MM.1S (cell line): ENCODE results near the gene FMN1.
"Not testable (repeated sequence)": the region's sequence is repeated elsewhere in the genome, so short reads cannot be mapped to it uniquely, and the experiment has no call there.

Experiments
- DNase-seq: peaks from one replicate; pipeline ENCODE4 v3.0.0-alpha.2; 2015
- H2AFZ ChIP-seq: fragments of 300-600 bp; sonication (generic); 2 replicates; pipeline ENCODE4 v1.6.0; 2016; ENCODE audit warnings: antibody characterized with exemption, low read length
- H3F3A ChIP-seq: fragments of 300-600 bp; sonication (generic); 2 replicates; pipeline ENCODE4 v1.6.1; 2016; ENCODE audit warnings: mild to moderate bottlenecking, antibody characterized with exemption, low read length, moderate library complexity, mixed read lengths; ENCODE audit not compliant: insufficient read depth
- H3K27ac ChIP-seq: fragments of 300-600 bp; sonication (generic); 2 replicates; pipeline ENCODE4 v1.5.1; 2016; ENCODE audit warnings: mild to moderate bottlenecking, low read length
- H3K27me3 ChIP-seq: fragments of 300-600 bp; sonication (generic); replicated peaks from 2 replicates; pipeline ENCODE4 v1.6.0; 2016; ENCODE audit warnings: low read length; ENCODE audit not compliant: insufficient read depth
- H3K36me3 ChIP-seq: fragments of 300-600 bp; sonication (generic); replicated peaks from 2 replicates; pipeline ENCODE4 v1.6.1; 2016; ENCODE audit warnings: mild to moderate bottlenecking, low read length, mixed read lengths; ENCODE audit not compliant: insufficient read depth
- H3K4me1 ChIP-seq: fragments of 300-600 bp; sonication (generic); 2 replicates; pipeline ENCODE4 v1.6.1; 2016; ENCODE audit warnings: low read length, mixed read lengths
- H3K4me2 ChIP-seq: fragments of 300-600 bp; sonication (generic); 2 replicates; pipeline ENCODE4 v1.6.0; 2016; ENCODE audit warnings: low read depth, low read length
- H3K4me3 ChIP-seq: fragments of 300-600 bp; sonication (generic); 2 replicates; pipeline ENCODE4 v1.5.1; 2016; ENCODE audit warnings: low read length, mixed read lengths
- H3K79me2 ChIP-seq: fragments of 300-600 bp; sonication (generic); 2 replicates; pipeline ENCODE4 v1.6.1; 2016; ENCODE audit warnings: mixed run types, low read length, mixed read lengths
- H3K9ac ChIP-seq: fragments of 300-600 bp; sonication (generic); 2 replicates; pipeline ENCODE4 v1.6.1; 2016; ENCODE audit warnings: low read length, mixed read lengths
- H3K9me2 ChIP-seq: fragments of 300-600 bp; sonication (generic); replicated peaks from 2 replicates; pipeline ENCODE4 v1.6.1; 2016; ENCODE audit warnings: mild to moderate bottlenecking, low read length, mixed read lengths; ENCODE audit not compliant: insufficient read depth
- H3K9me3 ChIP-seq: fragments of 300-600 bp; sonication (generic); replicated peaks from 2 replicates; pipeline ENCODE4 v1.6.1; 2016; ENCODE audit warnings: mild to moderate bottlenecking, low read length, mixed read lengths; ENCODE audit not compliant: insufficient read depth
- H4K20me1 ChIP-seq: fragments of 300-600 bp; sonication (generic); 2 replicates; pipeline ENCODE4 v1.6.1; 2016; ENCODE audit warnings: mild to moderate bottlenecking, low read length, moderate library complexity, mixed read lengths; ENCODE audit not compliant: insufficient read depth
- EZH2 ChIP-seq: fragments of 300-600 bp; sonication (generic); optimal IDR thresholded peaks from 2 replicates; pipeline ENCODE3; 2017; ENCODE audit warnings: low read depth, mild to moderate bottlenecking, antibody characterized with exemption, low read length, mixed read lengths
- EZH2phosphoT487 ChIP-seq: fragments of 300-600 bp; sonication (generic); IDR thresholded peaks from 2 replicates; pipeline ENCODE4 v1.6.1; 2018; ENCODE audit warnings: antibody characterized with exemption, low read length
- TF ChIP-seq, protein P1 (sequence below): fragments of 300-600 bp; sonication (generic); IDR thresholded peaks from 2 replicates; pipeline ENCODE4 v1.5.1; 2016; ENCODE audit warnings: antibody characterized with exemption, low read length, mixed read lengths

The FMN1 gene

DNA sequence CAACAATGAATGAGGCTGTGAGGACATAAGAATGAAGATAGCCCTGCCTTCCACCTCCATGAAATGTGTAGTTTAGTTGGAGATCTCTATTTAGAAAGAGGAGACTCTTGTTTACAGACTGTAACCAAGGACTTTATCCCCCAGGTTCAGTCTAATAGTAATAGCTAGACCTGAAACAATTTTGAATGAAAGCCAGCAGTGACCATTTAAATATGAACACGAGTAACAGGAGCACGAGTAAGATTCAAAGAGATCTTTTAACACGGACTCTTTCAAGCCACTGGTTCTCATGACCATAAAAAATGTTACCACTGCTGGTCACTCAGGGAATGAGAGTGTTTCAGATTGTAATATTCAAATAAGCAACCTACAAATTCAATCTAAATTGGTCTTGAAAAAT is 123.1 kb downstream of the FMN1 start:
- DNase-seq, result no peak
- peaks cover 26% of the 10 kb centered on the region for H3K4me1 ChIP-seq
- H3K79me2 ChIP-seq, result peaks cover 11% of the 10 kb centered on the region; the same call in 1 of the 2 replicates
- no peaks in the 10 kb centered on the region for H4K20me1 ChIP-seq
- no peak overlapping the region for H2AFZ ChIP-seq
- peaks cover 21% of the 10 kb centered on the region for H3F3A ChIP-seq
- H3K9me2 ChIP-seq, result no peaks in the 10 kb centered on the region
- no peaks in the 10 kb centered on the region for H3K36me3 ChIP-seq
- no peak overlapping the region for H3K4me3 ChIP-seq
- H3K4me2 ChIP-seq, result no peak overlapping the region
- TF ChIP-seq, protein P1, sequence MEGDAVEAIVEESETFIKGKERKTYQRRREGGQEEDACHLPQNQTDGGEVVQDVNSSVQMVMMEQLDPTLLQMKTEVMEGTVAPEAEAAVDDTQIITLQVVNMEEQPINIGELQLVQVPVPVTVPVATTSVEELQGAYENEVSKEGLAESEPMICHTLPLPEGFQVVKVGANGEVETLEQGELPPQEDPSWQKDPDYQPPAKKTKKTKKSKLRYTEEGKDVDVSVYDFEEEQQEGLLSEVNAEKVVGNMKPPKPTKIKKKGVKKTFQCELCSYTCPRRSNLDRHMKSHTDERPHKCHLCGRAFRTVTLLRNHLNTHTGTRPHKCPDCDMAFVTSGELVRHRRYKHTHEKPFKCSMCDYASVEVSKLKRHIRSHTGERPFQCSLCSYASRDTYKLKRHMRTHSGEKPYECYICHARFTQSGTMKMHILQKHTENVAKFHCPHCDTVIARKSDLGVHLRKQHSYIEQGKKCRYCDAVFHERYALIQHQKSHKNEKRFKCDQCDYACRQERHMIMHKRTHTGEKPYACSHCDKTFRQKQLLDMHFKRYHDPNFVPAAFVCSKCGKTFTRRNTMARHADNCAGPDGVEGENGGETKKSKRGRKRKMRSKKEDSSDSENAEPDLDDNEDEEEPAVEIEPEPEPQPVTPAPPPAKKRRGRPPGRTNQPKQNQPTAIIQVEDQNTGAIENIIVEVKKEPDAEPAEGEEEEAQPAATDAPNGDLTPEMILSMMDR, result no peak
- no peak for TF ChIP-seq EZH2phosphoT487
- no peak for TF ChIP-seq EZH2
- H3K27ac ChIP-seq, result no peak overlapping the region
- no peaks in the 10 kb centered on the region for H3K9me3 ChIP-seq
- H3K27me3 ChIP-seq, result no peaks in the 10 kb centered on the region
- no peak overlapping the region for H3K9ac ChIP-seq

- not testable (repeated sequence) for H3K27ac ChIP-seq
Observed at GRCh38 chr15:33069903-33070302, 124.6 kb downstream of the FMN1 start.

DNA sequence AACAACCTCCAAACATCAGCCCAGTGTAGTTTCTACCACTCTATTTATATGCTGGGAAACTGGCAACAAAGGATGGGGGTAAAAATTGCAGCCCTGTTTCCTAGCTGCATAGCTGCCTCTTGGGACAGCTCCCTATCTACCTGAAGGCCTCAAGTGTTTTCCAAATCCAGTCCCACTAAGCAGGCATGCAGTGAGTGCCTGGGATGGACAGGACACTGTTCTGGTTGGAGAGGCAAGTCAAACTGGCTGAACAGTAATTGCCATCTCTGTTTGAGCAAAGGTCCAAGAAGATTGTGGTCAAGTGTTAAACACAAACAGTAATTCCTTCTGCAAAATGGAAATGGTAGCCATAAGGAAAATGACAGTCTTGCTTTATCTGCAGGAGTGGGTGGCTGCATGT is 125.4 kb downstream of the FMN1 start:
- Histone ChIP-seq H3K9ac (peak overlapping the region; percentile 80), H3K27me3 (no peaks in the 10 kb centered on the region), H3K27ac (peak overlapping the region; percentile 97), H2AFZ (peak overlapping the region; percentile 22), H4K20me1 (no peaks in the 10 kb centered on the region), H3K4me1 (peaks cover 26% of the 10 kb centered on the region), H3K9me3 (no peaks in the 10 kb centered on the region), H3K4me2 (peak overlapping the region; percentile 92), H3K9me2 (no peaks in the 10 kb centered on the region), H3F3A (peaks cover 21% of the 10 kb centered on the region), H3K36me3 (no peaks in the 10 kb centered on the region), H3K4me3 (peak overlapping the region; percentile 68; the same call in 1 of the 2 replicates), H3K79me2 (peaks cover 11% of the 10 kb centered on the region; the same call in 1 of the 2 replicates)
- TF ChIP-seq EZH2, result no peak
- no peak for TF ChIP-seq EZH2phosphoT487
- TF ChIP-seq, protein P1, result no peak
- no peak for DNase-seq

More at GRCh38 chr15:33069903-33070302, 124.6 kb downstream of the FMN1 start:
- not testable (repeated sequence) for H3K4me3 ChIP-seq, DNase-seq, H3K9me2 ChIP-seq, H4K20me1 ChIP-seq, H3K27me3 ChIP-seq, H3K36me3 ChIP-seq, H3K4me2 ChIP-seq, H3K9ac ChIP-seq, H2AFZ ChIP-seq, H3K9me3 ChIP-seq
- Histone ChIP-seq H3K79me2 (peaks cover 11% of the 10 kb centered on the region; the same call in 1 of the 2 replicates), H3K4me1 (peaks cover 26% of the 10 kb centered on the region), H3F3A (peaks cover 21% of the 10 kb centered on the region)

DNA sequence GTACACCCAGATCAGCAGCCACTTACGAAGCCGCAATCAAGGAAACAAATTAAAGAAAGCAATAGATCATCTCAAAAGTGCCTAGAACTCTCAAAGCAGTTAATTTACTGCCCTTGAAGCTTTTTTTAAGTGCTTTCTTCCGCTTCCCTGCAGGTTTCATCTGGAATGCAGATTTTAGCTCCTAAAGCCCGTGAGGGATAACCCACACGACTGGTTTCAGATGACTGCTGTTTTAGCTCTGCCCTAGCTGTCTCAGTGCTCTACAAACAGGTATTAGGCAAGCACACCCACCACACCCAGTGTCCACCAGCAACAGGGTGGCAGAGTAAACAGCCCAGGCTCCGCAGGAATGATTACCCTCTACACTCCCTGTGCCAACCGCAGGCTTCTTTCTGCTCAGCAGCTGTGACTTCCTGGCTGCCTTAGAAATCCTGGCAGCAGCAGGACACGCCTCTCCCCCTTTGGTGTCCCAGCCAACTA is 126.0 kb downstream of the FMN1 start:
- TF ChIP-seq, protein P1, result no peak
- TF ChIP-seq EZH2 (no peak), EZH2phosphoT487 (no peak)
- Histone ChIP-seq H3K9ac (peak overlapping the region; percentile 80), H3K36me3 (no peaks in the 10 kb centered on the region), H3K4me3 (peak overlapping the region; percentile 68), H3K27me3 (no peaks in the 10 kb centered on the region), H3F3A (peaks cover 21% of the 10 kb centered on the region), H4K20me1 (no peaks in the 10 kb centered on the region), H3K4me2 (peak overlapping the region; percentile 92), H3K4me1 (peaks cover 26% of the 10 kb centered on the region), H3K9me3 (no peaks in the 10 kb centered on the region), H2AFZ (peak overlapping the region; percentile 22), H3K27ac (peak overlapping the region; percentile 97), H3K9me2 (no peaks in the 10 kb centered on the region), H3K79me2 (peaks cover 11% of the 10 kb centered on the region; the same call in 1 of the 2 replicates)
- DNase-seq, result peak; percentile 71
